ENCODE data around the gene RALGDS. TPM values are rescaled to one million over a fixed set of nuclear protein-coding genes. Genes with fewer than 3 reads are reported as not detected.

Gene RALGDS
- total RNA-seq, 2 donors from 2014 or later, result 29.1 to 49.1 TPM

DNA sequence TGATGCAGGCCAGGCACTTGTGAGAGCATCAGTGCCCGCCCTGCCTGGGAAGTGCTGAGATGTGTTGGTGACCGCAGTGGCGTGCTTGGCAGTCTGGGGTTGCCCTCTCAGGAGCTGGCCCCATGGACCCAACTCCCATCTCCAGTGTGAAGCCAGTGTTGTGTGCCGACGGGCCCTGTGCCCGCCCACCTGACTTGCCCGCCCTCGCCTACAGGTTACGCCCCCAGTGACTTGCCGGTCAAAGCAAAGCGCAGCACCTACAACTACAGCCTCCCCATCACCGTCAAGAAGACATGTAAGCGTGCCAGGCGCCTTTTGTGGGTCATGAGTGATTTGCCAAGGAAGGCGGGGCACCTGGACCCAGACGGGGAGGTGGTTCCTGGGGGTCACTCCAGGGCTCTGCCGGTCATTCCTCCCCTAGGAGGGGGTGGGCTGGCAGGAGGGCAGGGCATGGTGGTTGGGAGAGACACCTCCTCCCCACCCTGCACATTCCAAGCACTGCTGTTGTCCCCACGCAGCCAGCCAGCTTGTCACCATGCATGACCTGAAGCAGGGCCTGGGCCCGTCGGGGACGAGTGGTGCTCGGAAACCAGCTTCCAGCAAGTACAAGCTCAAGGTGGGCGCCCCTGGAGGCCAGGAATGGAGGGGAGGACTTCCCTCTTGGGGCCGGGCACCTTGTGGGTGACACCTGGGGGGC is 66.7 kb downstream of the RALGDS start:
- DNase-seq (no peak), ATAC-seq (no peak)
- intact Hi-C loops (cut with DNase I, micrococcal nuclease), result no loop called here

DNA sequence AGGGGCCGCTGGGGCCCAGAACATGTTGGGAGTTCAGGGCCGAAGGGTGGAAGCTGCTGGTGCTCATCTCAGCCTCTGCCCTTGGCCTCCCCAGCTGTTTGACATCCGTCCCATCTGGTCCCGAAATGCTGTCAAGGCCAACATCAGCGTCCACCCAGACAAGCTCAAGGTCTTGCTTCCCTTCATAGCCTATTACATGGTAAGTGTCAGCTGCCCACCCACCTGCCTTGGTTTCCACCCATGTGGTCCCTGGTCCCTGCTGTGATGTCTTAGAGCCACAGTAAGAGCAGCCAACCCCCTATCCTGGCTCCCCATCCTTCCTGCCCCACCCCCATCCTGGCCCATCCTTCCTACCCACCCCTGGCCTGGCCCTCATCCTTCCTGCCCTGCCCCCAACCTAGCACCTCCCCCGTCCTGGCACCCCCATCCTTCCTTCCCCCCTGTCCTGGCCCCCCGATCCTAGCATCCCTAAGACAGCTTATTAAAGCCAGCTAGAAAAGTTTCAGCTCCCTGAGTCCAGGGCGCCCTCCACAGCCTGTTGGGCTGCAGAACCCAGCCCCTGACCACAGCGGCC is 69.0 kb downstream of the RALGDS start:
- no peak for DNase-seq
- intact Hi-C loops (cut with DNase I, micrococcal nuclease), result no loop called here
- no peak for ATAC-seq

- intact Hi-C loops (cut with DNase I, micrococcal nuclease), result no loop called here
- DNase-seq (no peak), ATAC-seq (peak; percentile 1)
Observed at GRCh38 chr9:133051281-133051900, 69.6 kb downstream of the RALGDS start.

GRCh38 chr9:133050781-133051180 is 70.3 kb downstream of the RALGDS start:
- DNase-seq (peak; percentile 76 to 79), ATAC-seq (peak; percentile 98)
- intact Hi-C loops (cut with DNase I, micrococcal nuclease), result no loop called here

- no peak for ATAC-seq
- intact Hi-C loops (cut with DNase I, micrococcal nuclease), result no loop called here
- no peak for DNase-seq
Observed at GRCh38 chr9:133050142-133050541, 70.9 kb downstream of the RALGDS start.

DNA sequence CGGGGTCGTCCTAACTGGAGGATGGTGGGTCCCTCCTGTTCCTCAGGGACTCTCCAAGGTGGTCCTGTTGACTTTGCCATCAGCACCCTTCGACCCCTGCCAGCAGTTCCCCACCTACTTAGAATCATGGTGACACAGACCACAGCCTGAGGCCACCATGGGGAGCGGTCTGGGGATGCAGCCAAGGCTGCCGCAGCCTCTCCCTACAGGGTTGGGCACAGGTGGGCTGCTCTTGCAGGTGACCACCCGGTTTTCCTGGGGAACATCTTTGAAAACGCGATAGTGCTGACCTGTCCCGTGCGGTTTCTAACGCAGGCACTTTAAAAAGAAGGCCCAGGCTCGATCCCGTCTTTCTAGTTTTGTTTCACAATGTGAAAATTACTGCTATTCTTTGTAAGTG is 72.0 kb downstream of the RALGDS start:
- DNase-seq, result no peak
- no peak for ATAC-seq
- intact Hi-C loops (cut with DNase I, micrococcal nuclease), result no loop called here

DNA sequence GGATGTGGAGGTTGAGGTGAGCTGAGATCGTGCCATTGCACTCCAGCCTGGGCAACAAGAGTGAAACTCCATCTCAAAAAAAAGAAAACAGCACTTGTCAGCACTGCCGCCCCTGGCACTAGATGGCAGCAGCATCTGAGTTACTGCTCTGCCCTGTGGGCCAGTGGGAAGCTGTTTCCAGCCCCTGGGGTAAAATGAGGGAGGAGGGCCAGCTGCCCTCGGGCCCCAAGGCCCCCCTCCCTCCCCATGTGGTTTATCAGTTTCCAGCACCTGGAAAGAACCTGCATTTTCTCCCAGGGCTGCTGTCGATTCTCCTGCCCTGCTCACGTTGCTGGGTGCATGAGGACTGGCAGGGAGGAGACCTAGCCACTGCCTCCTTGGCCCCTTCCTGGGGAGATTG is 72.4 kb downstream of the RALGDS start:
- peak; percentile 41 for ATAC-seq
- DNase-seq, result peak in 1 of 2 donors; percentile 45
- intact Hi-C loops (cut with DNase I, micrococcal nuclease), result no loop called here

Small RNA genes lying within 50 kb of the gene (microRNA-seq; reads per million reads assigned to microRNA genes)
- gene MIR6877, result 0.53 to 4.1 reads per million in 2 donors

Other genes starting within 250 kb of the RALGDS start
- under 1 TPM in 1 of 2 donors, not detected in 1; 0.67 TPM for gene AK8, start 243.0 kb downstream of the RALGDS start, total RNA-seq
- 1 to 10 TPM; 1.2 to 2.6 TPM for gene SPACA9, start 242.3 kb downstream of the RALGDS start, total RNA-seq
- 10 to 100 TPM; 35.2 to 41.6 TPM for gene TSC1, start 176.6 kb downstream of the RALGDS start, total RNA-seq
- gene GFI1B, start 142.5 kb downstream of the RALGDS start, total RNA-seq, result 1 to 10 TPM in 1 of 2 donors, under 1 TPM in 1; 0.89 to 1.3 TPM
- 10 to 100 TPM; 39.0 to 44.4 TPM for gene GTF3C5, start 90.2 kb downstream of the RALGDS start, total RNA-seq
- 1 to 10 TPM in 1 of 2 donors, under 1 TPM in 1; 0.64 to 2.4 TPM for gene CEL, start 59.3 kb downstream of the RALGDS start, total RNA-seq
- 1 to 10 TPM; 4.9 to 5.5 TPM for gene GBGT1, start 42.7 kb upstream of the RALGDS start, total RNA-seq
- gene OBP2B, start 88.0 kb upstream of the RALGDS start, total RNA-seq, result not detected
- 10 to 100 TPM; 77.6 to 95.1 TPM for gene ABO, start 154.0 kb upstream of the RALGDS start, total RNA-seq
- gene SURF6, start 214.9 kb upstream of the RALGDS start, total RNA-seq, result 10 to 100 TPM; 24.1 to 27.8 TPM
- 10 to 100 TPM; 18.8 to 20.3 TPM for gene MED22, start 226.9 kb upstream of the RALGDS start, total RNA-seq
- 1,000 to 10,000 TPM; 1,331 to 1,405 TPM for gene RPL7A, start 227.0 kb upstream of the RALGDS start, total RNA-seq
- gene SURF1, start 235.2 kb upstream of the RALGDS start, total RNA-seq, result 10 to 100 TPM; 42.0 to 48.2 TPM
- 10 to 100 TPM in 1 of 2 donors, 1 to 10 TPM in 1; 9.5 to 10.9 TPM for gene SURF2, start 235.3 kb upstream of the RALGDS start, total RNA-seq

Data from left colon (tissue), 2 donors.